ES-I3 (cell line): ENCODE results near the gene OPRD1.

ENCODE experiments used
- H3K36me3 ChIP-seq: 2 replicates; pipeline ENCODE4 v1.6.1; 2013; ENCODE audit warnings: mild to moderate bottlenecking, low read length, control low read depth, moderate library complexity; ENCODE audit not compliant: insufficient read depth
- H3K4me1 ChIP-seq: 2 replicates; pipeline ENCODE4 v1.6.1; 2013; ENCODE audit warnings: mild to moderate bottlenecking, control low read depth, low read length; ENCODE audit not compliant: insufficient read depth
- H3K9ac ChIP-seq: 2 replicates; pipeline ENCODE4 v1.6.1; 2013; ENCODE audit warnings: low read depth, mild to moderate bottlenecking, low read length, moderate library complexity
- H3K9me3 ChIP-seq: 2 replicates; pipeline ENCODE4 v1.6.1; 2013; ENCODE audit warnings: mild to moderate bottlenecking, low read length, moderate library complexity; ENCODE audit not compliant: control insufficient read depth, insufficient read depth

OPRD1 gene

GRCh38 chr1:28910379-28911115, 98.6 kb downstream of the OPRD1 start:
- Histone ChIP-seq H3K9me3 (no peaks in the 10 kb centered on the region), H3K9ac (no peak overlapping the region), H3K36me3 (no peaks in the 10 kb centered on the region), H3K4me1 (peaks cover 6% of the 10 kb centered on the region; the same call in 1 of the 2 replicates)

DNA sequence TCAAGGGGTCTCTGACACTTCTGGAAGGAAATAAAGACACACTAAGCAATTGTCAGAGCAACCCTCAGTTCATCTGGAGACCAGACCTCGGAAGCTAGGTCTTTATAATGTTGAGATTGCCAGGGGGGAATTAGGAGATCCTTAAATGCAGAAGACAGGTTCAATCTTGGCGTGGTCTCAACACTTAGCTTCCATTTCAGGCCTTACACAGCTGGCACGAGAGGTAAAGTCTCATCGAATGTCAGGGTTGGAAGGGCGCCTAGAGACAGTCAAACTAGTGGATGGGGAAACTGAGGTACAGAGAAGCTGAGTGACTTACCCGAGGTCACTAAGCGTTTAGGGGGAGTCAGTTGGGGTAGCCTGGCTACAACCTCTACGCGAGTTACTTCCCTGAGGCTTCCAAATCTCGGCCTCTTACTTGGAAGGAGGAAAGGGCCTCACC, 101.8 kb downstream of the OPRD1 start:
- H3K9me3 ChIP-seq = no peaks in the 10 kb centered on the region
- no peaks in the 10 kb centered on the region for H3K36me3 ChIP-seq
- H3K9ac ChIP-seq = peak overlapping the region; percentile 58
- H3K4me1 ChIP-seq = peaks cover 6% of the 10 kb centered on the region; the same call in 1 of the 2 replicates

- peaks cover 6% of the 10 kb centered on the region; the same call in 1 of the 2 replicates for H3K4me1 ChIP-seq
- H3K9ac ChIP-seq = peak within 1 kb of the TSS; percentile 91
- H3K36me3 ChIP-seq = no peaks in the 10 kb centered on the region
- H3K9me3 ChIP-seq = no peaks in the 10 kb centered on the region
Measured at GRCh38 chr1:28914228-28915030, 102.5 kb downstream of the OPRD1 start, which contains the start of gene EPB41. Gene EPB41 (plus strand): TSS chr1:28914569. CDS start chr1:28987438, 72,869 bp downstream.

- Histone ChIP-seq H3K9me3 (no peaks in the 10 kb centered on the region), H3K36me3 (no peaks in the 10 kb centered on the region), H3K4me1 (peaks cover 6% of the 10 kb centered on the region; the same call in 1 of the 2 replicates), H3K9ac (peak overlapping the region; percentile 91)
Measured at GRCh38 chr1:28915031-28915895, 103.3 kb downstream of the OPRD1 start.

DNA sequence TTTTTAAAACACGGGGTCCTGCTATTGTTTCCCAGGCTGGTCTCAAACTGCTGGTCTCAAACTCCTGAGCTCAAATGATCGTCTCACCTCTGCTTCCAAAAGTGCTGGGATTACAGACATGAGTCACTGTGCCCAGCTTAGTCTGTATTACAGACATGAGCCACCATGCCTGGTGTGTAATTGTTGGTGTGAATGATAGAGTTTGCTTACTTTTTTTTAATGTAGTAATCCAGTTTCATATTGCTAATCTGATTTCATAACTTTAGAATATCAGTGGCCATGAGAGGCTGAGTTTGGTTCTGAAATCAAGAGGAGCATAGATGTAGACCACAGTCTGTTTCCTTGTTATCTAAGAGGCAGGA, 105.8 kb downstream of the OPRD1 start:
- Histone ChIP-seq H3K9me3 (no peaks in the 10 kb centered on the region), H3K4me1 (peaks cover 6% of the 10 kb centered on the region; the same call in 1 of the 2 replicates), H3K36me3 (no peaks in the 10 kb centered on the region), H3K9ac (no peak overlapping the region)
